Chondrocyte (in vitro differentiated cells): Measurements from ENCODE around the gene SREBF2. TPM values are rescaled to one million over a fixed set of nuclear protein-coding genes. Genes with fewer than 3 reads are reported as not detected.
"Not testable (repeated sequence)": the region's sequence is repeated elsewhere in the genome, so short reads cannot be mapped to it uniquely, and the experiment has no call there.

Source experiments
- DNase-seq: peaks from one replicate; pipeline ENCODE4 v3.0.0; 2021; ENCODE audit warnings: mixed read lengths, low spot score
- H3K27ac Mint-ChIP-seq: one replicate; pipeline ENCODE4 v1.8.0; 2021; ENCODE audit warnings: mild to moderate bottlenecking, moderate library complexity, mixed read lengths; ENCODE audit not compliant: unreplicated experiment
- H3K27me3 Mint-ChIP-seq: 2 replicates; pipeline ENCODE4 v1.8.0; 2021; ENCODE audit warnings: low read depth, mixed read lengths
- H3K36me3 Mint-ChIP-seq: 2 replicates; pipeline ENCODE4 v1.8.0; 2021; ENCODE audit warnings: low read depth, mixed read lengths
- H3K4me1 Mint-ChIP-seq: 2 replicates; pipeline ENCODE4 v1.8.0; 2021; ENCODE audit warnings: low read depth, mild to moderate bottlenecking, mixed read lengths
- H3K4me3 Mint-ChIP-seq: one replicate; pipeline ENCODE4 v1.8.0; 2021; ENCODE audit warnings: mild to moderate bottlenecking, moderate library complexity, mixed read lengths; ENCODE audit not compliant: unreplicated experiment
- H3K9me3 Mint-ChIP-seq: 2 replicates; pipeline ENCODE4 v1.8.0; 2021; ENCODE audit warnings: low read depth, mixed read lengths
- CTCF ChIP-seq: fragments of 200-600 bp; sonication (generic); IDR thresholded peaks from 2 replicates; pipeline ENCODE4 v1.5.0; 2021; ENCODE audit warnings: antibody characterized with exemption, mild to moderate bottlenecking, moderate library complexity
- total RNA-seq: library from RNA; stranded (reverse); gene quantifications from 3 replicates; pipeline ENCODE4 v1.2.1, GENCODE V29; 2021

SREBF2 gene
- total RNA-seq, 1 donor from 2014 or later, result 106 TPM

DNA sequence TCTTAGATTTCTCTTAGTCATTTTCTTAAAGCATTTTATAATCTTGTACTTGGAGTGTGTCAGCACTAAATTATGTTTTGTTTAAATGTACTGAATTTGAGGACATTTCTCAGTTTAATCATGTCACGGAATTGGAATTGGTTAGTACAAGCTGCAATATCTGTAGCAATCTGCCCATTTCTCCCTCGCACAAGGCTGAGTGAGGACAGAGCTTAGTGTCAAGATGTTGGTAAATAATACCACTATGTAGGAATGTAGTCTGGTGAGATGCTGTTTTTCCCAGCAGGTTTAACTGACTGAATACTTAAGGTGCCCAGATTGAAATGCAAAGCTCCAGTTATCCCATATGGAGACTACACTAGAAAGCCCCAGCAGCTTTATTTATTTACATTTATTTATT, 30.6 kb downstream of the SREBF2 start:
- no peak for DNase-seq
- TF ChIP-seq CTCF, result no peak
- H3K27ac Mint-ChIP-seq, result peak overlapping the region; percentile 79

GRCh38 chr22:41868556-41868955, 35.7 kb downstream of the SREBF2 start:
- no peaks in the 10 kb centered on the region for H3K9me3 Mint-ChIP-seq
- H3K4me3 Mint-ChIP-seq, result no peak overlapping the region
- H3K27me3 Mint-ChIP-seq, result no peaks in the 10 kb centered on the region
- no peak for DNase-seq
- TF ChIP-seq CTCF, result no peak
- peaks cover 5% of the 10 kb centered on the region for H3K4me1 Mint-ChIP-seq
- H3K27ac Mint-ChIP-seq, result no peak overlapping the region
- H3K36me3 Mint-ChIP-seq, result peaks cover 8% of the 10 kb centered on the region

More for the DNA sequence above, 30.6 kb downstream of the SREBF2 start:
- Mint-ChIP-seq H3K4me3 (no peak overlapping the region), H3K27me3 (no peaks in the 10 kb centered on the region), H3K36me3 (no peaks in the 10 kb centered on the region), H3K4me1 (peaks cover 45% of the 10 kb centered on the region), H3K9me3 (no peaks in the 10 kb centered on the region)

DNA sequence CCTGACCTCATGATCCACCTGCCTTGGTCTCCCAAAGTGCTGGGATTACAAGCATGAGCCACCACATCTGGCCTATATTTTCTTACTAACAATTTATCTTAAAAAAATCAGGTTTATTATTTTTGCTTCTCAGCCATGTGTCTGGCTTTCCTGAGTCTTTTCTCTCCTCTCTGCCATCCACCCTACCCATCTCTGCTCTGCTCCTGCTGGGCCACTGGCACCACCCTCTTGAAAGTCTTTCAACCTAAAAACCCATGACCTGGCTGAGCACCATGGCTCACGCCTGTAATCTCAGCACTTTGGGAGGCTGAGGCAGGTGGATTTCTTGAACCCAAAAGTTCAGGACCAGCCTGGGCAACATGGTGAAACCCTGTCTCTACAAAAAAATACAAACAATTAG, 37.2 kb downstream of the SREBF2 start:
- not testable (repeated sequence) for H3K4me1 Mint-ChIP-seq, H3K27ac Mint-ChIP-seq, H3K27me3 Mint-ChIP-seq, DNase-seq, H3K4me3 Mint-ChIP-seq, H3K9me3 Mint-ChIP-seq
- H3K36me3 Mint-ChIP-seq, result peaks cover 11% of the 10 kb centered on the region

GRCh38 chr22:41870786-41871185, 37.9 kb downstream of the SREBF2 start:
- no peak for DNase-seq
- H3K4me1 Mint-ChIP-seq, result no peaks in the 10 kb centered on the region
- no peaks in the 10 kb centered on the region for H3K9me3 Mint-ChIP-seq
- peaks cover 13% of the 10 kb centered on the region for H3K36me3 Mint-ChIP-seq
- no peak overlapping the region for H3K4me3 Mint-ChIP-seq
- TF ChIP-seq CTCF, result no peak
- H3K27me3 Mint-ChIP-seq, result no peaks in the 10 kb centered on the region
- H3K27ac Mint-ChIP-seq, result no peak overlapping the region

DNA sequence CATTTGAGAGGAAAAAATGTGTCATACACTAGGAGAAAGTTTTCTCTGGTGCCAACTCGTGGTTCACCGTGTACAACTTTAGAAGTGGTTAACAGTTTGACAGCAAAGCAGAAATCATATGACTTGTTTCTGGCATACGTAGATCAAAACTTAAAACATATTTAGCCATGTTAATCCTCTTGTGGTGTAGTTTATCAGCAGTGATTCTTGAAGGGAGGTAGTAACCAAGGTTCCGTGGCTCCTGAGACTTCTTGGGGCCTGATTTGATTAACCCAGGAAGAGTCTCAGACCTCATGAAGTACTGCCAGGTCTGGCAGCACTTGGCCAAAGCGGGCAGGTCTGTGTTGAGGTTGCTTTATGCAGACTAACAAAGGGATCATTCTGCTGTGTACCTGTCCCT, 40.5 kb downstream of the SREBF2 start:
- peaks cover 23% of the 10 kb centered on the region for H3K36me3 Mint-ChIP-seq
- DNase-seq, result no peak
- no peaks in the 10 kb centered on the region for H3K9me3 Mint-ChIP-seq
- no peaks in the 10 kb centered on the region for H3K4me1 Mint-ChIP-seq
- no peak overlapping the region for H3K4me3 Mint-ChIP-seq
- H3K27ac Mint-ChIP-seq, result no peak overlapping the region
- H3K27me3 Mint-ChIP-seq, result no peaks in the 10 kb centered on the region
- no peak for TF ChIP-seq CTCF

DNA sequence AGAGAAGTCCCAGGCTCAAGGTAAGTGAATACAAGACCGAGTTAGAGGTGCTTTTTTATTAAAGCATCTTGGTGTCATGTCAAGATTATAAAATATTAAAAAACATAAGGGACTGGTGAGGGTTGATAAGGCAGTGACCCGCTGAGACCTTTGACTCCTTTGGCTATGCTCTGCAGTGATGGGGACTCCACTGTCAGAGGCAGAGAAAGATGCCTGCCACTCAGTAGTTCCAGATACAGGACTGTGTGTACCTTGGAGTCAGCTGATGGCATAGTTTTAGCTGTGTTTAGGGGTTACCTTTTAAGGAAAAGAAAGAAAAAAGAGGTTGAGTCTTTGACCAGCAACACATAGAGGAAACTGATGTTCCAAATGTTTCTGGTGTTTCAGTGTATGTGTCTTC, 41.2 kb downstream of the SREBF2 start:
- Mint-ChIP-seq H3K4me3 (no peak overlapping the region), H3K9me3 (no peaks in the 10 kb centered on the region), H3K4me1 (no peaks in the 10 kb centered on the region), H3K27me3 (no peaks in the 10 kb centered on the region), H3K36me3 (peaks cover 26% of the 10 kb centered on the region), H3K27ac (no peak overlapping the region)
- no peak for DNase-seq
- TF ChIP-seq CTCF, result no peak
